Measurements from ENCODE around the gene TAAR5. TPM values are rescaled to one million over a fixed set of nuclear protein-coding genes. Genes with fewer than 3 reads are reported as not detected.

Gene TAAR5
- total RNA-seq, 2 donors from 2014 or later, result not detected

- Mint-ChIP-seq H3K27me3 (ENCODE audit: insufficient read depth) (peaks cover 63% of the 10 kb centered on the region), H3K4me3 (no peak overlapping the region)
- H3K27me3 ChIP-seq (ENCODE audit: control insufficient read depth, insufficient read depth, low read length, poor library complexity, severe bottlenecking), result peaks cover 50% of the 10 kb centered on the region
Observed at GRCh38 chr6:132623106-132623845, 33.7 kb upstream of the TAAR5 start.

GRCh38 chr6:132616677-132617076 lies 27.1 kb upstream of the TAAR5 start:
- H3K27ac Mint-ChIP-seq, result no peak overlapping the region
- no peak for TF ChIP-seq CTCF (conservative IDR thresholded peaks at IDR 0.05)
- H3K27ac ChIP-seq (ENCODE audit: low read depth, low read length), result no peak overlapping the region
- H3K36me3 ChIP-seq (ENCODE audit: control insufficient read depth, insufficient read depth, low read length), result no peaks in the 10 kb centered on the region
- 81% methylated on average over 1 of the region's 1 CpG; no CpG with 5 or more reads in 1 of the 2 experiments for WGBS, 2 experiments (ENCODE audit: insufficient coverage in 1 of 2, insufficient read length in 1 of 2)
- H3K4me1 Mint-ChIP-seq, result peaks cover 6% of the 10 kb centered on the region
- H3K4me3 Mint-ChIP-seq, result no peak overlapping the region
- no peak overlapping the region for H3K4me3 ChIP-seq (ENCODE audit: low read length)
- H3K9me3 ChIP-seq (ENCODE audit: control insufficient read depth, low read length), result no peaks in the 10 kb centered on the region
- H3K27me3 ChIP-seq (ENCODE audit: control insufficient read depth, insufficient read depth, low read length, poor library complexity, severe bottlenecking), result peaks cover 27% of the 10 kb centered on the region
- no peaks in the 10 kb centered on the region for H3K4me1 ChIP-seq (ENCODE audit: control insufficient read depth, insufficient read depth, low read length)
- peaks cover 35% of the 10 kb centered on the region for H3K27me3 Mint-ChIP-seq (ENCODE audit: insufficient read depth)
- H3K36me3 Mint-ChIP-seq (ENCODE audit: low read depth), result no peaks in the 10 kb centered on the region
- no peak for DNase-seq
- no peaks in the 10 kb centered on the region for H3K9me3 Mint-ChIP-seq
- H3K9ac ChIP-seq (ENCODE audit: extremely low read depth, low read length, poor library complexity, severe bottlenecking), result no peak overlapping the region

More at GRCh38 chr6:132623106-132623845, 33.7 kb upstream of the TAAR5 start:
- no peaks in the 10 kb centered on the region for H3K9me3 ChIP-seq (ENCODE audit: control insufficient read depth, low read length)
- no peak overlapping the region for H3K4me3 ChIP-seq (ENCODE audit: low read length)
- H3K27ac ChIP-seq (ENCODE audit: low read depth, low read length), result no peak overlapping the region
- Mint-ChIP-seq H3K36me3 (ENCODE audit: low read depth) (no peaks in the 10 kb centered on the region), H3K4me1 (peaks cover 12% of the 10 kb centered on the region), H3K27ac (no peak overlapping the region), H3K9me3 (peaks cover 18% of the 10 kb centered on the region)
- 43 to 100% methylated on average over 1 to 5 of the region's 6 CpGs for WGBS, 2 experiments (ENCODE audit: insufficient coverage in 1 of 2, insufficient read length in 1 of 2)
- H3K4me1 ChIP-seq (ENCODE audit: control insufficient read depth, insufficient read depth, low read length), result no peaks in the 10 kb centered on the region
- no peak for TF ChIP-seq CTCF (conservative IDR thresholded peaks at IDR 0.05)
- no peak overlapping the region for H3K9ac ChIP-seq (ENCODE audit: extremely low read depth, low read length, poor library complexity, severe bottlenecking)
- no peaks in the 10 kb centered on the region for H3K36me3 ChIP-seq (ENCODE audit: control insufficient read depth, insufficient read depth, low read length)
- no peak for DNase-seq

GRCh38 chr6:132614554-132614953 lies 25.0 kb upstream of the TAAR5 start:
- Histone ChIP-seq H3K4me3 (ENCODE audit: low read length) (no peak overlapping the region), H3K27ac (ENCODE audit: low read depth, low read length) (no peak overlapping the region), H3K4me1 (ENCODE audit: control insufficient read depth, insufficient read depth, low read length) (no peaks in the 10 kb centered on the region), H3K9me3 (ENCODE audit: control insufficient read depth, low read length) (no peaks in the 10 kb centered on the region), H3K9ac (ENCODE audit: extremely low read depth, low read length, poor library complexity, severe bottlenecking) (no peak overlapping the region), H3K36me3 (ENCODE audit: control insufficient read depth, insufficient read depth, low read length) (no peaks in the 10 kb centered on the region), H3K27me3 (ENCODE audit: control insufficient read depth, insufficient read depth, low read length, poor library complexity, severe bottlenecking) (peaks cover 8% of the 10 kb centered on the region)
- H3K27ac Mint-ChIP-seq, result no peak overlapping the region
- no peak overlapping the region for H3K4me3 Mint-ChIP-seq
- WGBS, 2 experiments (ENCODE audit: insufficient coverage in 1 of 2, insufficient read length in 1 of 2), result 89 to 100% methylated on average over 1 to 6 of the region's 7 CpGs
- DNase-seq, result no peak
- no peak for TF ChIP-seq CTCF (conservative IDR thresholded peaks at IDR 0.05)
- H3K4me1 Mint-ChIP-seq, result peaks cover 6% of the 10 kb centered on the region
- H3K27me3 Mint-ChIP-seq (ENCODE audit: insufficient read depth), result peaks cover 17% of the 10 kb centered on the region
- H3K9me3 Mint-ChIP-seq, result no peaks in the 10 kb centered on the region
- no peaks in the 10 kb centered on the region for H3K36me3 Mint-ChIP-seq (ENCODE audit: low read depth)
